Measurements from ENCODE around the gene NME1. TPM values are rescaled to one million over a fixed set of nuclear protein-coding genes. Genes with fewer than 3 reads are reported as not detected.

The NME1 gene
- total and polyA plus RNA-seq, 2 donors from 2014 or later: 55.9 to 112 TPM

GRCh38 chr17:51200295-51200694 is 46.9 kb downstream of the NME1 start:
- no peak for FAIRE-seq
- H3K27ac ChIP-seq (ENCODE audit: low read depth in 2 of 2, low read length in 2 of 2): no peak overlapping the region

GRCh38 chr17:51200846-51201245 is 47.5 kb downstream of the NME1 start:
- Histone ChIP-seq H3K4me3 (ENCODE audit: low read length in 3 of 3) (no peak overlapping the region), H3K9me3 (ENCODE audit: control insufficient read depth in 2 of 3, insufficient read depth in 1 of 3, low read length in 3 of 3) (no peaks in the 10 kb centered on the region), H3K9ac (ENCODE audit: low read length in 3 of 3) (no peak overlapping the region), H3K27me3 (ENCODE audit: control insufficient read depth, insufficient read depth, low read length) (no peaks in the 10 kb centered on the region), H3K4me1 (ENCODE audit: control insufficient read depth in 2 of 3, insufficient read depth in 2 of 3, low read depth in 1 of 3, low read length in 3 of 3) (no peaks in the 10 kb centered on the region), H3K27ac (ENCODE audit: low read depth in 2 of 2, low read length in 2 of 2) (no peak overlapping the region), H3K36me3 (ENCODE audit: control insufficient read depth in 2 of 3, insufficient read depth in 3 of 3, low read length in 3 of 3) (peaks cover 24 to 32% (median 31%) of the 10 kb centered on the region in 3 donors)
- DNase-seq (no peak), FAIRE-seq (no peak)
- intact Hi-C loops (cut with DNase I): no loop called here
- TF ChIP-seq CTCF (IDR thresholded peaks at IDR 0.05; ENCODE audit: borderline replicate concordance, extremely low read depth, insufficient read depth): no peak

More at GRCh38 chr17:51200295-51200694, 46.9 kb downstream of the NME1 start:
- peaks cover 23 to 30% (median 29%) of the 10 kb centered on the region in 3 donors for H3K36me3 ChIP-seq (ENCODE audit: control insufficient read depth in 2 of 3, insufficient read depth in 3 of 3, low read length in 3 of 3)
- TF ChIP-seq CTCF (IDR thresholded peaks at IDR 0.05; ENCODE audit: borderline replicate concordance, extremely low read depth, insufficient read depth): no peak
- H3K9me3 ChIP-seq (ENCODE audit: control insufficient read depth in 2 of 3, insufficient read depth in 1 of 3, low read length in 3 of 3): no peaks in the 10 kb centered on the region
- H3K4me3 ChIP-seq (ENCODE audit: low read length in 3 of 3): no peak overlapping the region
- DNase-seq: no peak
- intact Hi-C loops (cut with DNase I): no loop called here
- no peaks in the 10 kb centered on the region for H3K4me1 ChIP-seq (ENCODE audit: control insufficient read depth in 2 of 3, insufficient read depth in 2 of 3, low read depth in 1 of 3, low read length in 3 of 3)
- no peaks in the 10 kb centered on the region for H3K27me3 ChIP-seq (ENCODE audit: control insufficient read depth, insufficient read depth, low read length)
- H3K9ac ChIP-seq (ENCODE audit: low read length in 3 of 3): no peak overlapping the region

GRCh38 chr17:51203838-51204237 is 50.5 kb downstream of the NME1 start:
- Histone ChIP-seq H3K4me1 (ENCODE audit: control insufficient read depth in 2 of 3, insufficient read depth in 2 of 3, low read depth in 1 of 3, low read length in 3 of 3) (no peaks in the 10 kb centered on the region), H3K36me3 (ENCODE audit: control insufficient read depth in 2 of 3, insufficient read depth in 3 of 3, low read length in 3 of 3) (peaks cover 16 to 51% (median 24%) of the 10 kb centered on the region in 3 donors), H3K4me3 (ENCODE audit: low read length in 3 of 3) (no peak overlapping the region), H3K27ac (ENCODE audit: low read depth in 2 of 2, low read length in 2 of 2) (no peak overlapping the region), H3K9me3 (ENCODE audit: control insufficient read depth in 2 of 3, insufficient read depth in 1 of 3, low read length in 3 of 3) (no peaks in the 10 kb centered on the region), H3K27me3 (ENCODE audit: control insufficient read depth, insufficient read depth, low read length) (no peaks in the 10 kb centered on the region), H3K9ac (ENCODE audit: low read length in 3 of 3) (no peak overlapping the region)
- no peak for TF ChIP-seq CTCF (IDR thresholded peaks at IDR 0.05; ENCODE audit: borderline replicate concordance, extremely low read depth, insufficient read depth)
- DNase-seq (no peak), FAIRE-seq (no peak)
- intact Hi-C loops (cut with DNase I): no loop called here

Other genes starting within 250 kb of the NME1 start
- gene SPAG9, start 32.7 kb upstream of the NME1 start, total RNA-seq: 93.3 TPM
- gene SPAG9, start 32.7 kb upstream of the NME1 start, polyA plus RNA-seq (ENCODE audit: insufficient read depth, low read depth, low replicate concordance): 15.4 TPM
- 412 TPM for gene NME2, start 12.9 kb downstream of the NME1 start, total RNA-seq
- gene NME2, start 12.9 kb downstream of the NME1 start, polyA plus RNA-seq (ENCODE audit: insufficient read depth, low read depth, low replicate concordance): 736 TPM
- 14.9 TPM for gene MBTD1, start 106.5 kb downstream of the NME1 start, total RNA-seq
- gene MBTD1, start 106.5 kb downstream of the NME1 start, polyA plus RNA-seq (ENCODE audit: insufficient read depth, low read depth, low replicate concordance): 4.8 TPM
- gene UTP18, start 107.0 kb downstream of the NME1 start, total RNA-seq: 31.1 TPM
- gene UTP18, start 107.0 kb downstream of the NME1 start, polyA plus RNA-seq (ENCODE audit: insufficient read depth, low read depth, low replicate concordance): 28.8 TPM